Measurements from ENCODE around the gene NOSIP.

The NOSIP gene

DNA sequence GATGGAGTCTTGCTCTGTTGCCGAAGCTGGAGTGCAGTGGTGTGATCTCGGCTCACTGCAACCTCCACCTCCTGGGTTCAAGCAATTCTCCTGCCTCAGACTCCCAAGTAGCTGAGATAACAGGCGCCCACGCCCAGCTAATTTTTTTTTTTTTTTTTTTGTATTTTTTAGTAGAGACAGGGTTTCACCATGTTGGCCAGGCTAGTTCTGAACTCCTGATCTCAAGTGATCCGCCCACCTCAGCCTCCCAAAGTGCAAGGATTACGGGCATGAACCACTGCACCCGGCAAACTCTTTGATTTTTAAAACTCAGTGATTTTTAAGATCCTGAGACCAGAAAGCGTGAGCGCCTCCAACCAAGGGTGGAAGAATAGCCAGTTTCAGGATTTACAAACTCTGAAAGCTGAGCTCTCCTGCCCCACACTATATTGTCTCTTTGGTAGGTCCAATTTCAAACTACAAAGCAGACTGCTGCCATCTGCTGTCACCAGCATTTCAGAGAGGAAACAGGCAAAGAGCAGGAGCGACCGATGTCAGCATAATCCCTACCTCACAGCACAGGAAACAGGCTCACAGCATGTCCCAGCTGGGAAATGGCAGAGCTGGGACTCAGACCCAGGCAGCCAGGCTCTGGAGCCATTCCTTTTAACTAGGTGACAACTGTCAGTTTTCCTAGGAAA is 9.2 kb downstream of the NOSIP start:
- no peak for DNase-seq

DNA sequence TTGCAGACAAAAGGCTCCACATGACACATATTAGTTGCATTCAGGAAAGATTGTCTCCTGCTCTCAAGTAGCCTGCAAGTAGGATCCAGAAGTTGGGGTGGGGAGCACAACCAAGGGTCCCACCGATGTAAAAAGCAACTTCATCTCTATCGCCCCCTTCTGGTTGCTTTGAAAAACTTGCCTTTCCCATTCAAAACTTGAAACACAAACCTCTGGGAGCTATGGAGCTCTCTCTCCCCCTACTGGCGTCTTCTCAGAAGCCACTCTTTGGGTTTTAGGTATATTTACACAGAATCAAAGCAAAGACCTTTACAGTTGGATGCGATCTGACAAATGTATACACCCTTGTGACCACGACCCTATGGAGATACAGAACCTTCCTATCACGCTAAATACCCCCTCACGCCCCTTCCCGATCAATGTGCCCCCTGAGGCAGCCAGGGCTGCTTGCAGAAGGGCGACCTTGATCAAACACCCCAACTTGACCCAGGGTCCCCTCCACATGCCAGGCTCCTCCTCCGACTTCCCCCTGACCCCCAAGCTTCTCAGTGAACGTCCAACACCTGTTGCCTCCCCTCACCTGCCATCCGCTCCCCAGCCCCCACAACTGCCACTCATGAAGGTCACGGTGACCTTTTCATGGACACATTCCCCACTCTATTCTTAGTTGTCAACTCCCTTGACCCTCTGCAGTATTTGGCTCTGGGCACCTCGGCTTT is 10.1 kb downstream of the NOSIP start:
- DNase-seq, result peak; percentile 71

DNA sequence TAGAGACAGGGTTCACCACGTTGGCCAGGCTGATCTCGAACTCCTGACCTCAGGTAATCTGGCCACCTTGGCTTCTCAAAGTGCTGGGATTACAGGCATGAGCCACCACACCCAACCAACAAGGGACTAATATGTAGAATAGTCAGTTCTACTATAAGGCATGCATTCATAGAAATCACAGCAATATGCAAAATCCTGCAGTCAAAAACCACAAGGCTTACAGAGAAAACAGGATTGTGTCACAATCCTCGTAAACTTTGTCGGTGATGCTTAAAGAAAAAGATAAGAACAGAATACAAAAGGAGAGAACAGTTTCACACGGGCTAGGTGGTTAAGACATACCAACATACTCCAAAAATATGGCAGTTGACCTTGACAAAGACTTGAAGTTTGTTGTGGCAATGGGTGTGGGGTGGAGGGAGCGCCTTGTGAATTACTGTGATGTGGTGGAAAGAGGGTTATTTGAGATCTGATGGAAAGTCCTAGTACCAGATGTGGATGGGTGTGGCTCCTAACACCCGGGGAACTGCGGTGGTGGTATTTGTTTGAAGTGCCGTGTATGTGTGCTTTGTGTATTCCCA is 12.4 kb downstream of the NOSIP start:
- no peak for DNase-seq

DNA sequence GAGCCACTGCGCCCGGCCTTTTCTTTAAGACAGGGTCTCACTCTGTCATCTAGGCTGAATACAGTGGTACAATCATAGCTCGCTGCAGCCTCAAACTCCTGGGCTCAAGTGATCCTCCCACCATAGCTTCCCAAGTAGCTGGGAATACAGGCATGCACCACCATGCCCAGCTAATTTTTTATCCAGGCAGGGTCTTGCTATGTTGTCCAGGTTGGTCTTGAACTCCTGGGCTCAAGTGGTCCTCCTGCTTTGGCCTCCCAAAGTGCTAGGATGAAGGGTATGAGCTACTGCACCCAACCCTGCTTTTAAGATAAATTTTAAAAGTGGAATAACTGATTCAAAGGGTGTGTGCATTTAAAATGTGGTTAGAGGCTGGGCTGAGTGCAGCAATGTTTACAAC is 14.1 kb downstream of the NOSIP start:
- no peak for DNase-seq

DNA sequence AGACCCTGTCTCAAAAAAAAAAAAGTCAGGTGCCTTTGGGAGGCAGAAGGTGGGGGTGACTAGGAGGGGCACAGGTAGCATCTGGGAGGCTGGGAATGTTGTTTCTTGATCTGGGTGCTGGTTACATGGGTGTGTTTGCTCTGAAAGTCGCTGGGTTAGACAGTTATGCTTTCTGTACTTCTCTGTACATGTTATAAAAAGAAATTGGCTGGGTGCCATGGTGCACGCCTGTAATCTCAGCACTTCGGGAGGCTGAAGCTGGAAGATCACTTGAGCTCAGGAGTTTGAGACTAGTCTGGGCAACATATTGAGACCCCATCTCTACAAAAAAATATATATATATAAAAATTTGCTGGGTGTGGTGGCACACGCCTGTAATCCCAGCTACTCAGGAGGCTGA is 15.1 kb downstream of the NOSIP start:
- no peak for DNase-seq

DNA sequence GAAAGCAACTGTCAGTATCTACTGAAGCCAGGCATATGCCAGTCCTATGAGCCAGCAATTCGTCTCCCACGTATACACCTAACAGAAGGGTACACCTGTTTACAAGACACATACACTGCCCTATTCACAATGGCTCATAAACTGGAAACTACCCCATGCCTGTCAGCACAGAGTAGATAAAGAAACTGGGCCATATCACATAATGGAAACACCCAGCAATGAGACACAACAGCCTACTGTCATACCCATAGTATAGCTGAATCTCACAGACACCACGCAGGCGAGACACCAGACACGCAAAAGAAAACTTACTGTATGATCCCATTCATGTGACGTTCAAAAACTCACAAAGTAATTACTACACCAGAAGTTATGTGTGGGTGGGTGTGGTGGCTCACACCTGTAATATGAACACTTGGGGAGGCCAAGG is 15.7 kb downstream of the NOSIP start:
- no peak for DNase-seq

DNA sequence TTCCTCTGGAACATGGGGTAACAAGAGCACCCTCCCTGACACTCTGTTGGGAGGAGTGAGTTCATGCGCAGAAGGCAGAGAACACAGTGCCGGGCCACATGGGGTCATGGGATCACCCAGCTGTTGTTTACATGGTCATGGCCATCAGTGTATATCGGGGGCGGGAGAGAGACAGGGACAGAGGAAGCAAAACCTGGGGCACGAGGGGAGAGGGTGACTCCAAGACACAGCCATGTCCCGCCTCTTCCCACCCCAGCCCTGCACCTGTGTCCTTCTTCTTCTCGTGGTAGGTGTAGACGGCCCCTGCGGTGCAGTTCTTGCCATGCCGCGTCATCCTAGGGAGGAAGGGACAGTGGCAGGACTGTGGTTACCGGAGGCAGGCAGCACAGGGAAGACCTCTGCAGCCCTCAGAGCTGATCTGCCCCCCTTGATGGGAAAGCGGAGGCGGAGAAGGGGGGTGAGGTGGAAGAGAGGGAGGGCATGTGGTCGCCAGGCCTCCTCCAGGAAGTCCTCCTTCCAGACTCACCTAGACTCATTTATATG is 19.9 kb downstream of the NOSIP start:
- DNase-seq, result no peak

- DNase-seq, result no peak
Measured at GRCh38 chr19:49559928-49560327, 20.4 kb downstream of the NOSIP start.

GRCh38 chr19:49559443-49559842 is 20.9 kb downstream of the NOSIP start:
- no peak for DNase-seq

DNA sequence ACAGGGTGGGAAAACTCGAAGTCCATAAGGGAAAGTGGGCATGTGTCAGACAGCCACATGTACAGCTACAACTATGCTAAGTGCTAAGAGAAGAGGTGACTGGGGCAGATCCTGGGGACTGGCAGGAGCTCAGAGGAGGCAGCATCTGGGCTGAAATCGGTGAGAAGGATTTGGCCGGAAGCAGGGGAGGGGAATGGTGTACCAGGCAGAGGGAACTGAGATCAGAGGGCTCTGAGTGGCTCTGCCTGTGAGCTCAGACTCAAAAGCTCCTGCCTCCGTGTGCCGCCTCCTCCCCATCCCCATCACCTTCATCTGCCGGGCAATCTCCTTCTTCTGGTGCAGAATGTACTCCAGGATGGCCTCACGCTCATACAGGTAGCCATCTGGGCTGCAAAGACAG is 21.8 kb downstream of the NOSIP start:
- DNase-seq, result no peak

- no peak for DNase-seq
Measured at GRCh38 chr19:49557641-49558325, 22.6 kb downstream of the NOSIP start.

DNA sequence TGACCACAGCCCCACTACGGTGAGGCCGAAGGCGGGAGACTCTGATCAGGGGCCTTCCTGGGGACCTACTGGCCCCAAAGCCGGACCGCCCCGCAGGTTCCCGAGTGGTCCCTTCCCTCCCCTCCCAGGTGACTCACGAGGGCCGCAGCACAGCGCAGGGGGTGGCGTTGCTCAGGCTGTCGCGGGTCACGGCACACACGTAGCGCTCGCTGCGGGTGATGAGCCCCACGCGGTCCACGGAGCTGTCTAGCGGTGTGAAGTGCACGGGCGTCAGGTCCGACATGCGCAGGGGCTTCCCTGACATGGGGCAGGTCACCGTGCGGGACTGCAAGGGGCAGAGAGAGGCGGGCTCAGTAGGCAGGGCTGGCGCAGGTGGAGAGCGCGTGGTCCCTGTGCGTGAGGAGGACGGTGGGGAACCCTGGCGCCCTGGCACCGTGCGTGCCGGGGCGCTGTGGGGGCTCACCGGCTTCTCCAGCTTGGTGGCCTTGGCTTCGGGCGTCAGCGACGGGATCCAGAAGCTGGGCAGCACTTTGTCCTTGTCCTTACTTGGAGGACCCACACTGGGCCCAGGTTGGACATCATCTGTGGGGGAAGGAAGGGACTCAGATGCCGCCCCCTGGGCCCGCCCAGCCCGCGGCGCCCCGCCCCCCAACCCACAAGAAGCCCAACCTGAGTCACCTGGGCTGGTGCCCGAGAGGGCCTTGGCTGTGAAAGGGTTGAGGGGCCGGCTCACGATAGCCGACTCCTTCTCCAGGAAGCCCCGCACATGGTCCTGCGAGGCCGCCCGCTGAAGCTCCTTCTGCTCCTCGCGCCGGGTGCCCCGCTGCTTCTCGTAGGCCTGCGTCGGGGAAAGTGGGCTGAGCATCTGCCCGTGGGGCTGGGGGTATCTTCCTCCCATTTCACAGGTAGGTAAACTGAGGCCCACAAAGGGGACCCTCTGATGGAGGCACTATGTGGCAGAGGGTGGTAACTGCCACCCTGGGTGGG is 23.7 kb downstream of the NOSIP start:
- DNase-seq, result no peak

DNA sequence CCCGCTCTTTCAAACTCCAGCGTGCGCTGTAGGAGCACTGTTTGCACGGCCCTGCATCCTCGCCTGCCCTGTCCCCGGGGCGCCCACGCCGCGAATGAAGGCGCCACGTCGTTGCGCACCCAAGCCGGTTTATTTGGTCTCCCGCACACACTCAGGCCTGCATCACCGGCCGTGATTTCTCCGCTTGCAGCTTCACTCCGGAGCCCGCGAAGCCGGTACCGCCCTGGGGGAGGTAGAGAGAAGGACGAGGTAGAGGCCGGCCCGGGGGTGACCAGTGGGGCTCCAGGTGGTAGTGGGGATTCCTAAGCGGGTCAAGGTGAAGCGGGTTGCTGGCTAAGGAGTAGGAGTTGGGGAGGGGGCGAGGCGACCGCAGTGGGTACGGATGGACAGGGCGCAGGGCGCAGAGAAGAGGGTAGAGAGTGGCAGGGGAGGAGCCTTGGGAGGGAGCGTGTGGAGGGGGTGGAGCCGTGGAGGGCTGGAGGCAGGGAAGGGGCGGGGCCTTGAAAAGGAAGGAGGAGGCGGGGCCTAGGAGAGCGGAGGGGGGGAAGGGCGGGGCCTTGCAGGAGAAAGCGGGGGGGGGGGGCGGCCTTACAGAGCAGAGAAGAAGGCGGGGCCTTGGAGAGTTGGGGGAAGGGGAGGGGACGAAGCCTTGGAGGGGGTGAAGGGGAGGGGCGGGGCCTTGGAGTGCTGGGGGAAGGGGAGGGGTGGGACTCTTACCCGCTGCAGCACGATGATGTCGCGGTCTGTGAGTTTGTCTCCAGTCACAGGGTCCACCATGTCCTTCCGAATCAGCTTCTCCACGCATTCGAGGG is 24.6 kb downstream of the NOSIP start:
- DNase-seq, result no peak

DNA sequence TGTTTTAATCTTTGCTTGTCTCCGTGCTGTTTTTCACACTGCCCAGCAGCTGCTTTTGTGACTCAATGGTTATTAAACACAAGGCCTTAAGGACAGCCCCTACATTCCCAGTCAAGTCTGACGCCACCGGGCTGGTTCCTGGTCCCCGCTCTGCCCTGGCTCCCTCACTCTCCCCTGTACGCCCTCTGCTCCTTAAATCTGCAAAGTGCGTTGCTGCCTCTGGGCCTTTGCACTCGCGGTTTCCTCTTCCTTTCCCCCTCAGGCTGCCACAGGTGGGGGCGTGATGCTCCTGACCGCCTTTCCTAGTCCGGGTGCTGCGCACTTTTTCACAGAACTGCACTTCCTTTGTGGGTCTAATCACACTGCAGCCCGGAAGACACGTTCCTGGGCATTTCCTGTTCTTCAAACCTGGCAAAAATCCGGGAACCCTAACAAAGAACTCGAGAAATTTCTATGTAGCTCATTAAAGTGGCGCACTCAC is 25.6 kb downstream of the NOSIP start:
- no peak for DNase-seq

GRCh38 chr19:49553451-49554271 is 26.7 kb downstream of the NOSIP start:
- no peak for DNase-seq

DNA sequence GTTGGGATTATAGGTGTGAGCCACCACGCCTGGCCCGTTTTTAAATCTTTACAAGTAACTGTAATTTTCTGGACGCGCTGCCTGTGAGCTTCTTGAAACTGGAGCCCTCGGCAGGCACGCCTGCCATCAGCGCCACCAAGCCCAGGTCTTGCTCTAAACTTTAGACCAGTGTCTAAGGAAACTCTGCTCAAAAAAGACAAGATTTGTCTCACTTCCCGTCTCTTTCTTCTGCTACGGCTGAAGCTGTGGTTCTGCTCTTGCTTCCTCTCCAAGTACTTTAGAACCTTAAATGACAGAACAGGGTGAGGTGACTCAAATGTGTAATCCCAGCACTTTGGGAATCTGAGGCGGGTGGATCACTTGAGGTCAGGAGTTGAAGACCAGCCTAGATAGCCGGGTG is 27.6 kb downstream of the NOSIP start:
- no peak for DNase-seq

- DNase-seq, result no peak
Measured at GRCh38 chr19:49551531-49551930, 28.8 kb downstream of the NOSIP start.

DNA sequence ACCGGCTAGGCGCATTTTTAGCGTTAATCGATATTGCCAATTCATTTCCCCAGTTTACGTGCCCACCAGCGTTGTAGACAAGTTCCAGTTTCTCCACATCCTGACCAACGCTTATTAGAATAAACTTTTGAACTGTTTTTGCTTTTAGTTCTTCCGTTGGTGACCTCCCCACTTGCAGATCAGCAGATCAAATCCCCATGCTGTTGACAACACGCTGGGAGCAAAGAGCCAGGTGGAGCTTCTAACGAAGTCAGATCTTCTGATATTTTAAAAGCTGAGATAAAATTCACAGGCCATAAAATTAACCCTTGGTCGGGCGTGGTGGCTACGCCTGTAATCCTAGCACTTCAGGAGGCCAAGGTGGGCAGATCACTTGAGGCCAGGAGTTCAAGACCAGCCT is 31.3 kb downstream of the NOSIP start:
- DNase-seq, result no peak

DNA sequence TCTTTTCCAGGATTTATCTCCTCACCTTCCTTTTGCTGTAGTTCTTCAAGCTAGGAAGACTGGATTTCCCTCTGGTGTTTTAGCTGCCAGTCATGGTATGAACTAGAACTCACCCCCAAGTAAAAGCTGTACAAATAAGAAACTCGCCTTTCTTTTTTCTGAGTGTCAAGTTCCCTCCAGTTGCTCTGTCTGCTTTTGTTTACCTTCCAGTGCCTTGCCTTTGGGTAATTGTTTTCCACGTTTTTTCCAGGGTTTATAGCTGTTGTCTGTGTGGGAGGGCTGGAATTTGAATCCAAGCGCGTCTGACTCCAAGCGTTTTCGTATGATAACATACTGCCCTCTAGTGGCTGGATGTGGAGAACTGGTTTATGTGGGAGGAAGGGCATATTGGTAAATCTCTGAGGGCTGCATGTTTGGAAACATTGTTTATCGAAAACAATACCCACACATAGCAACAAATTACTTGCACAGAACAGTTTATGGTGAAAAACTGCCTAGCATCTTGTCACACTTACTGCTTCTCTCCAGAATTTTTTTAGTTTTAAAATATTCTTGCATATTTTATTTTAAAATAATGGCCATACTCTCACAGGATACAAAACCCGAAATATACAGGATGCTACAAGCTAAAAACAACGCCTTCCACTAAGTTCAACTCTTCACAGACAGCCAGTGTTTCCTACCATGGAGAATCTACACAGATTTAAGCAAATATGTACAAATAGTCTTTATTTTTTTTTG is 33.4 kb downstream of the NOSIP start:
- peak; percentile 96 for DNase-seq

GRCh38 chr19:49544154-49544553 is 36.2 kb downstream of the NOSIP start:
- no peak for DNase-seq

All from NCI-H2029 treated with DMSO at 0.1 percent for 48 hours (cell line).